Frontal cortex (tissue), 4 donors: Measurements from ENCODE around the gene MAOA. TPM values are rescaled to one million over a fixed set of nuclear protein-coding genes. Genes with fewer than 3 reads are reported as not detected.
"Not testable (repeated sequence)": the region's sequence is repeated elsewhere in the genome, so short reads cannot be mapped to it uniquely, and the experiment has no call there.

Experiments
- DNase-seq, 2 donors: peaks; one replicate each; pipeline ENCODE4 v3.0.0; 2012; ENCODE audit warnings: low spot score in 2 of 2
- FAIRE-seq: peaks from 2 replicates; lab custom pipeline; 2012; peaks lifted over from hg19 to GRCh38; lab: Jason Lieb, UNC
- total RNA-seq: library from RNA; depleted of rRNA; stranded (reverse); fragments of >200 nt; gene quantifications from one replicate; pipeline ENCODE4 v1.2.3, GENCODE V29; 2014
- donor health status: control.
- donor health status: control.
- donor health status: control.

Gene MAOA
- total RNA-seq, 1 donor from 2014 or later: 13.5 TPM

GRCh38 chrX:43661521-43662240 lies 5.6 kb downstream of the MAOA start:
- DNase-seq (no peak), FAIRE-seq (no peak)

GRCh38 chrX:43663173-43663572 lies 7.1 kb downstream of the MAOA start:
- FAIRE-seq (no peak), DNase-seq (no peak)

GRCh38 chrX:43664258-43664657 lies 8.2 kb downstream of the MAOA start:
- DNase-seq (no peak), FAIRE-seq (no peak)

- DNase-seq (no peak), FAIRE-seq (no peak)
Measured at GRCh38 chrX:43664708-43665107, 8.6 kb downstream of the MAOA start.

- FAIRE-seq: no peak
Measured at GRCh38 chrX:43666311-43666912, 10.3 kb downstream of the MAOA start.

GRCh38 chrX:43675965-43676628 lies 20.0 kb downstream of the MAOA start:
- not testable (repeated sequence) for FAIRE-seq, DNase-seq

More at GRCh38 chrX:43666311-43666912, 10.3 kb downstream of the MAOA start:
- DNase-seq: no peak

- no peak for FAIRE-seq
- no peak for DNase-seq
Measured at GRCh38 chrX:43676971-43677572, 21.0 kb downstream of the MAOA start.

GRCh38 chrX:43677993-43678392 lies 21.9 kb downstream of the MAOA start:
- FAIRE-seq (no peak), DNase-seq (no peak)

- FAIRE-seq: no peak
- DNase-seq: no peak
Measured at GRCh38 chrX:43679058-43679457, 23.0 kb downstream of the MAOA start.

- DNase-seq: no peak
- FAIRE-seq: no peak
Measured at GRCh38 chrX:43679778-43680177, 23.7 kb downstream of the MAOA start.

- FAIRE-seq (no peak), DNase-seq (no peak)
Measured at GRCh38 chrX:43682726-43683125, 26.6 kb downstream of the MAOA start.

- FAIRE-seq (no peak), DNase-seq (no peak)
Measured at GRCh38 chrX:43685221-43685620, 29.1 kb downstream of the MAOA start.

GRCh38 chrX:43688586-43688985 lies 32.5 kb downstream of the MAOA start:
- FAIRE-seq: no peak
- DNase-seq: no peak

- FAIRE-seq: no peak
Measured at GRCh38 chrX:43693602-43694406, 37.7 kb downstream of the MAOA start.

GRCh38 chrX:43699475-43699874 lies 43.4 kb downstream of the MAOA start:
- no peak for FAIRE-seq
- DNase-seq: no peak

More at GRCh38 chrX:43693602-43694406, 37.7 kb downstream of the MAOA start:
- DNase-seq: no peak

GRCh38 chrX:43702079-43702524 lies 46.0 kb downstream of the MAOA start:
- DNase-seq (no peak), FAIRE-seq (no peak)

- DNase-seq: no peak
Measured at GRCh38 chrX:43702660-43703059, 46.6 kb downstream of the MAOA start.

GRCh38 chrX:43703211-43703791 lies 47.2 kb downstream of the MAOA start:
- FAIRE-seq: no peak

More at GRCh38 chrX:43702660-43703059, 46.6 kb downstream of the MAOA start:
- FAIRE-seq: no peak

GRCh38 chrX:43706786-43707370 lies 50.8 kb downstream of the MAOA start:
- no peak for DNase-seq
- no peak for FAIRE-seq

More at GRCh38 chrX:43703211-43703791, 47.2 kb downstream of the MAOA start:
- DNase-seq: no peak
